ENCODE measurements around the gene CHD2. TPM values are rescaled to one million over a fixed set of nuclear protein-coding genes. Genes with fewer than 3 reads are reported as not detected.
"Not testable (repeated sequence)": the region's sequence is repeated elsewhere in the genome, so short reads cannot be mapped to it uniquely, and the experiment has no call there.

CHD2 gene
- total RNA-seq, 4 donors from 2014 or later: 41.9 to 144 (median 81.8) TPM

GRCh38 chr15:92869263-92869940 is 30.7 kb upstream of the CHD2 start:
- peak overlapping the region; percentile 51 to 81 (median 74) for H3K27ac ChIP-seq
- peak; percentile 90 for ATAC-seq
- H3K4me1 ChIP-seq: peaks cover 0 to 26% (median 0%) of the 10 kb centered on the region in 3 donors
- H3K4me3 ChIP-seq: no peak overlapping the region
- no peaks in the 10 kb centered on the region for H3K27me3 ChIP-seq
- whole genome bisulfite sequencing, 2 donors (ENCODE audit: low coverage in 1 of 2): 10 to 50% methylated on average over 2 to 3 of the region's 4 CpGs
- H3K9me3 ChIP-seq: peaks cover 0 to 8% (median 0%) of the 10 kb centered on the region in 3 donors
- TF ChIP-seq EP300 (IDR thresholded peaks at IDR 0.05): no peak
- TF ChIP-seq POLR2A (IDR thresholded peaks at IDR 0.05): no peak
- TF ChIP-seq CTCF (IDR thresholded peaks at IDR 0.05): no peak
- TF ChIP-seq POLR2AphosphoS5 (IDR thresholded peaks at IDR 0.05): peak; percentile 75
- H3K36me3 ChIP-seq: no peaks in the 10 kb centered on the region

- WGBS, 2 donors (ENCODE audit: low coverage in 1 of 2): 8 to 35% methylated on average over 5 to 7 of the region's 9 CpGs
- H3K4me1 ChIP-seq: peaks cover 0 to 26% (median 0%) of the 10 kb centered on the region in 3 donors
- H3K27ac ChIP-seq: peak overlapping the region; percentile 51 to 81 (median 74)
- no peaks in the 10 kb centered on the region for H3K36me3 ChIP-seq
- H3K27me3 ChIP-seq: no peaks in the 10 kb centered on the region
- peak; percentile 63 for ATAC-seq
- no peak overlapping the region for H3K4me3 ChIP-seq
- TF ChIP-seq POLR2AphosphoS5 (IDR thresholded peaks at IDR 0.05) (peak; percentile 40), EP300 (IDR thresholded peaks at IDR 0.05) (no peak)
- H3K9me3 ChIP-seq: peaks cover 0 to 1% (median 0%) of the 10 kb centered on the region in 3 donors
These were observed 30.0 kb upstream of the CHD2 start for GRCh38 chr15:92870010-92870591.

- ATAC-seq, H3K27ac ChIP-seq, H3K9me3 ChIP-seq, H3K27me3 ChIP-seq, H3K4me3 ChIP-seq, H3K36me3 ChIP-seq: not testable (repeated sequence)
- peaks cover 0 to 26% (median 0%) of the 10 kb centered on the region in 3 donors for H3K4me1 ChIP-seq
- 96% methylated on average over 3 to 6 of the region's 6 CpGs for WGBS, 2 donors (ENCODE audit: low coverage in 1 of 2)
These were observed 27.2 kb upstream of the CHD2 start for GRCh38 chr15:92872967-92873366.

GRCh38 chr15:92877000-92877399 is 23.1 kb upstream of the CHD2 start:
- TF ChIP-seq POLR2AphosphoS5 (IDR thresholded peaks at IDR 0.05): no peak
- no peak for TF ChIP-seq EP300 (IDR thresholded peaks at IDR 0.05)
- no peak for TF ChIP-seq CTCF (IDR thresholded peaks at IDR 0.05)
- TF ChIP-seq POLR2A (IDR thresholded peaks at IDR 0.05): no peak
- no peaks in the 10 kb centered on the region for H3K27me3 ChIP-seq
- 97 to 100% methylated on average over 1 to 5 of the region's 5 CpGs for WGBS, 2 donors (ENCODE audit: low coverage in 1 of 2)
- H3K36me3 ChIP-seq: no peaks in the 10 kb centered on the region
- H3K27ac ChIP-seq: no peak overlapping the region
- H3K4me1 ChIP-seq: peaks cover 0 to 22% (median 3%) of the 10 kb centered on the region in 3 donors
- no peaks in the 10 kb centered on the region for H3K9me3 ChIP-seq
- ATAC-seq: no peak
- no peak overlapping the region for H3K4me3 ChIP-seq

GRCh38 chr15:92877416-92877815 is 22.7 kb upstream of the CHD2 start:
- WGBS, 2 donors (ENCODE audit: low coverage in 1 of 2): 57 to 80% methylated on average over 1 to 2 of the region's 2 CpGs
- no peaks in the 10 kb centered on the region for H3K27me3 ChIP-seq
- H3K36me3 ChIP-seq: no peaks in the 10 kb centered on the region
- ATAC-seq: no peak
- no peak overlapping the region for H3K4me3 ChIP-seq
- H3K4me1 ChIP-seq: peaks cover 0 to 22% (median 3%) of the 10 kb centered on the region in 3 donors
- no peaks in the 10 kb centered on the region for H3K9me3 ChIP-seq
- no peak for TF ChIP-seq POLR2A (IDR thresholded peaks at IDR 0.05)
- no peak for TF ChIP-seq EP300 (IDR thresholded peaks at IDR 0.05)
- no peak for TF ChIP-seq CTCF (IDR thresholded peaks at IDR 0.05)
- TF ChIP-seq POLR2AphosphoS5 (IDR thresholded peaks at IDR 0.05): no peak
- H3K27ac ChIP-seq: no peak overlapping the region

- Histone ChIP-seq H3K4me1 (peaks cover 0 to 22% (median 3%) of the 10 kb centered on the region in 3 donors), H3K9me3 (no peaks in the 10 kb centered on the region), H3K36me3 (no peaks in the 10 kb centered on the region), H3K27ac (peak overlapping the region in 1 of 4 donors; percentile 13), H3K27me3 (no peaks in the 10 kb centered on the region), H3K4me3 (no peak overlapping the region)
- WGBS, 2 donors (ENCODE audit: low coverage in 1 of 2): 54 to 59% methylated on average over 3 to 5 of the region's 5 CpGs
- ATAC-seq: no peak
- no peak for TF ChIP-seq CTCF (IDR thresholded peaks at IDR 0.05)
- no peak for TF ChIP-seq POLR2AphosphoS5 (IDR thresholded peaks at IDR 0.05)
- no peak for TF ChIP-seq EP300 (IDR thresholded peaks at IDR 0.05)
- no peak for TF ChIP-seq POLR2A (IDR thresholded peaks at IDR 0.05)
These were observed 21.5 kb upstream of the CHD2 start for GRCh38 chr15:92878593-92879053.
